Posterior vena cava (tissue), 2 donors: ENCODE data around the gene PTMA. TPM values are rescaled to one million over a fixed set of nuclear protein-coding genes. Genes with fewer than 3 reads are reported as not detected.
A peak's percentile ranks its signal among the peaks of the same experiment; 100 is the strongest.
"Not testable (repeated sequence)": the region's sequence is repeated elsewhere in the genome, so short reads cannot be mapped to it uniquely, and the experiment has no call there.

Experiments
- DNase-seq: peaks from one replicate; pipeline ENCODE4 v3.0.0-alpha.2; 2020; ENCODE audit warnings: low spot score
- intact Hi-C, 2 donors: fragments of 100-400 bp; cut with DNase I; formaldehyde crosslinking; loops; one replicate each; pipeline versions ENCODE4 v1.14.1 to v1.14.2; 2022 to 2023
- long read RNA-seq, 2 donors: library from polyadenylated mRNA; unstranded; transcript quantifications; one replicate each; pipeline ENCODE4 v2.0.0, GENCODE V29; 2020 to 2021
- total RNA-seq, 2 donors: library from RNA; stranded (reverse); fragmentation: NEBNext Ultra II Directional; extraction: Animal tissue kit (Norgen Biotek cat#: 25700); gene quantifications; one replicate each; pipeline ENCODE4 v1.2.1, GENCODE V29; 2021
- donor health status: DM: yes; HTN: yes; CAD: no.
- donor health status: DM: yes; HTN: yes; CAD: no.

PTMA gene, protein sequence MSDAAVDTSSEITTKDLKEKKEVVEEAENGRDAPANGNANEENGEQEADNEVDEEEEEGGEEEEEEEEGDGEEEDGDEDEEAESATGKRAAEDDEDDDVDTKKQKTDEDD
- total RNA-seq: 100 to 1,000 TPM; 772 to 863 TPM
- long read RNA-seq, donor 1, transcript PTMA-202 (5 exons, 1,221 nt): major isoform, 232 of 333 reads
- long read RNA-seq, donor 1, transcript PTMA-201 (5 exons, 1,212 nt): minor isoform, 31 of 333 reads
- long read RNA-seq, donor 1, partial matches to known transcripts: 61 of 333 reads
- long read RNA-seq, donor 1, other reads (novel, unspliced or antisense): 7 of 333 reads
- long read RNA-seq, donor 2, transcript PTMA-201 (5 exons, 1,212 nt): minor isoform, 56 of 840 reads
- long read RNA-seq, donor 2, transcript PTMA-202 (5 exons, 1,221 nt): major isoform, 623 of 840 reads
- long read RNA-seq, donor 2, partial matches to known transcripts: 110 of 840 reads
- long read RNA-seq, donor 2, other reads (novel, unspliced or antisense): 39 of 840 reads

GRCh38 chr2:231707927-231708772, at the start of gene PTMA:
PTMA (plus strand) TSS chr2:231708525; CDS start chr2:231708707, 182 bp downstream.
- peak; percentile 100 for DNase-seq
- intact Hi-C loops: no loop called here

DNA sequence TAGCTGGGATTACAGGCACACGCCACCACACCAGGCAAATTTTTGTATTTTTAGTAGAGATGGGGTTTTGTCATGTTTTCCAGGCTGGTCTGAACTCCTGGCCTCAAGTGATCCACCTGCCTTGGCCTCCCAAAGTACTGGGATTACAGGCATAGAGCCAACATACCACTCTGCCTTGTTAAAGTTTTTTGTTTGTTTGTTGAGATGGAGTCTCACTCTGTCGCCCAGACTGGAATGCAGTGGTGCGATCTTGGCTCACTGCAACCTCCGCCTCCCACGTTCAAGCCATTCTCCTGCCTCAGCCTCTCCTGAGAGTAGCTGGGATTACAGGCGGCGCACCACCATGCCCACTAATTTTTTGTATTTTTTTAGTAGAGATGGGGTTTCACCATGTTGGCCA, 48.3 kb upstream of the PTMA start:
- intact Hi-C loops, DNase-seq: not testable (repeated sequence)

DNA sequence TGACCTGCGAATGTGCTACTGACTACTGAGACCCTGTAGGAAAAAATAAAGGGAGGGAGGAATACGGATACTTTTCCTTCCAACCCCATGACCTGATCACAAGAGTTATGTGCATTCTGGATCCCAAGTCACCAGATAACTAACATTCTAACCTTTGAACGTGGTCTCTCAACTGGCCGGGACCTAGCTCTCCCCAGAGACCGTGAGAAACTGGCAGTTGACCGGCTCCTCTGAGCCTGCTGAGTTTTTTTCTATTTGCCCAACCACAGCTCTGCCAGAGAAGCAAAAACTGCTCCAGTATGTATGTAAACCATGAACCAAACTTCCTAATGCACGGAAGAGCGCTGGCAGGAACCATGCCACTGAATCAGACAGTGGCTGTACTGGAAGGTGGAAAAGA, 47.5 kb upstream of the PTMA start:
- intact Hi-C loops: no loop called here
- no peak for DNase-seq

DNA sequence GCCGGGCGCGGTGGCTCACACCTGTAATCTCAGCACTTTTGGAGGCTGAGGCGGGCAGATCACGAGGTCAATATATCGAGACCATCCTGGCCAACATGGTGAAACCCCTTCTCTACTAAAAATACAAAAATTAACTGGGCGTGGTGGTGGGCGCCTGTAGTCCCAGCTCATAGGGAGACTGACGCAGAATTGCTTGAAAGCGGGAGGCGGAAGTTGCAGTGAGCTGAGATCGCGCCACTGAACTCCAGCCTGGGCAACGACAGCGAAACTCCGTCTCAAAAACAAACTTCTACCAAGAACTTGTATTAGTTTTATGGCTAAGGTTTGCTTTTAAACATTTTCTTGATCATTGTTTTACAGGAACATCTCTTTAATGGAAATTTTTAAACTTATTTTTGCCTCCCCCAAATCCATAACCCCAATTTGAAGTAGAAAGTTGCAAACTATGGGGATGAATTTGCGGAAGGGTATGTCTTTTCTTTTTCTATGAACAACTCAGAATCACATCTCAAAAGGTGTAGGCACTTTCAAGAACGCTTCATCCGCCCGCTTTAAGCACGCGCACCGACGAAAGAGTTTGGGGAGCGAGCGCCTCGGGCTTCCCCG, 46.8 kb upstream of the PTMA start:
- DNase-seq: no peak
- intact Hi-C loops: no loop called here

- peak; percentile 99 for DNase-seq
- intact Hi-C loops: no loop called here
These were observed 46.1 kb upstream of the PTMA start for GRCh38 chr2:231662028-231662810.

GRCh38 chr2:231662811-231663457, 45.4 kb upstream of the PTMA start:
- no peak for DNase-seq

DNA sequence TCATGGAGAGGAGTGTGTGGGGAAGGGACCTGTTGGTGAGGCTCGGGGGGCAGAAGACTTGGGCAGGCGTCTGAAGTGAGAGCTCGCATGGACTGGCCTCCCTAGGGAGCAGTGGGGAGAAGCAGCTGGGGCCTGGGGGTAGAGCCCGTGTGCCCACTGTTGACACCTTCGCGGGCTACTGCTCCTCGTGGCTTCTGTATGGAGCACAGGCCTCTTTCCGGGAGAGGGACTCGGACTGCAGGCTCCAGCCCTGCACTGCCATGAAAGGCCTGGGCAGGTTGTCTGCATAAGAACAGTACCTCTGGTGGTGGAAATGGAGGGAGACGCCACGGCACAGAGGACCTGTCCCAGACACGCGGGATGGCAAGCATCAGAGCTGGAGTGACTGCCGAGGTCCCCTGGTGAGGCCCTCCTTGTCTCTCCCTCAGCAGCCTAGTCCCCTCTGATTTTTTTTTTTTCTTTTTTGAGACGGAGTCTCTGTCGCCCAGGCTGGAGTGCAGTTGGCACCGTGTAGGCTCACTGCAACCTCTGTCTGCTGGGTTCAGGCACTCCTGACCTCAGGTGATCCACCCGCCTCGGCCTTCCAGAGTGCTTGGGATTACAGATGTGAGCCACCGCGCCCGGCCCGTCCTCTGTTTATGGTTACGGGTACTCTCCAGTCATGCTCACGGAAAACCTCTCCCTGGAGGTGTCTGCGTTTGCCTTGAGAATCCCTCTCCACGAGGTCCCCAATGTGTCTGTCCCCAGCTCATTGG, 44.7 kb upstream of the PTMA start:
- DNase-seq: no peak
- intact Hi-C loops: no loop called here

More at GRCh38 chr2:231662811-231663457, 45.4 kb upstream of the PTMA start:
- intact Hi-C loops: no loop called here

GRCh38 chr2:231664727-231665126, 43.6 kb upstream of the PTMA start:
- no peak for DNase-seq
- intact Hi-C loops: no loop called here

- intact Hi-C loops: no loop called here
- no peak for DNase-seq
These were observed 42.8 kb upstream of the PTMA start for GRCh38 chr2:231665245-231666170.

DNA sequence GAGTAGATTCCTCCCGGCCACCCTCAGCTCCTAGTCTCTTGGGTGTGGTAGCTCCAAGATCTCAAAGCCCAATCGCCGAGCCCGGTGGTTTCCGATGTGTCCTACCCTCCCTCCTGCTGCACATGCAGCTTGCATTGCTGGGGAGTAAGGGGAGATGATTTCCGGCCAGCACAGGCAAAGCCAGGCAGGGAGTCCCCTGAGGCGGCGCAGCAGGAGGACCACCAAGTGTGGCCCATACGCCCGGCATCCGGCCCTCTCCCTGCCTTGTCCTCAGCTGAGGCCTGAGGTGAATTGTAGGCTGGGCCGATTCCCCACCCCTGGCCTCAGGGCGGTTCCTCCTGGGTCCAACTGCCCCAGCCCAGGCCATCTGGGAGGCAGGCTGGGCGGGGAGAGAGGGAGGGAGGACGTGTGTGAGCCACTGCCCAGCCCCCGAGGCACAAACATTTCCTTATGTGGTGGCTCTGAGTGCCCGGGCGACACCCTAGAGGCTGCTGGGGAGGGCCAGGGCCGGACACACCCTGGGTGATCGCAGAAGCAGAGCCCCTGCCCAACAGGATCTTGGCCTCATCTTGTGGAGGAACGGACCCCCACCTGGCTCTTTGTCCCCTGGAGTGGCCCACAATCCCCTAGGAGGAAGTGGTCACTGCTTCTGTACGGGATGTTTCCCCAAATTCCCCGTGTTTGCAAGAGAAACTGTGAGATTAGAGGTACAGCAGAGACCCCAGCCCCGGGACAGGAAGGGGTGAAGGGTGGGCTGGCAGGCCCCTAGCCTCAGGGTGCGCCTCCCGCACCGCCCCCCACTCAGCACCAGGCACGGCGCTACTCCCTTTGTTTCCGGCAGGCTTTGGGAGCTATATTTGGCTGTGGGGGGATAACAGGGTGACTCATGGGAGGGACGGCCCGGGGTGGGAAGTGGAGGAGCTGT, 41.9 kb upstream of the PTMA start:
- peak; percentile 98 for DNase-seq
- intact Hi-C loops: no loop called here

GRCh38 chr2:231667096-231667427, 41.3 kb upstream of the PTMA start:
- intact Hi-C loops: no loop called here
- no peak for DNase-seq

DNA sequence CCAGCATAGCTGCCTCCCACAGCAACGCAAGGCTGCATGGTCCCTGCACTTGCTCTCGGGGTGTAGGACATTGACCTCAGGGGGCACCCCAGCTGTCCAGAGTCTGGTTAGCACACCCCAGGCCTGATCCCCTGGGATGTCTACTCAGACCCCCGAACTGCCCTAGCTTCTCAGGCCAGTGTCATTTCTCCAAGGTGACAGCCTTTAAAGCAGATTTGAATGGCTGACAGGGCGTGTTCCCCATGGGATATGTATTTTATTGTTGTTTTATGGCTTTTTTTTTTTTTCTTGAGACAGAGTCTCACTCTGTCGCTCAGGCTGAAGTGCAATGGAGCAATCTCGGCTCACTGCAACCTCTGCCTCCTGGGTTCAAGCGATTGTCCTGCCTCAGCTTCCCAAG, 40.8 kb upstream of the PTMA start:
- DNase-seq: no peak
- intact Hi-C loops: no loop called here

- intact Hi-C loops: no loop called here
- DNase-seq: no peak
These were observed 39.3 kb upstream of the PTMA start for GRCh38 chr2:231668981-231669380.

GRCh38 chr2:231671270-231672050, 36.9 kb upstream of the PTMA start:
- DNase-seq: no peak
- intact Hi-C loops: no loop called here

DNA sequence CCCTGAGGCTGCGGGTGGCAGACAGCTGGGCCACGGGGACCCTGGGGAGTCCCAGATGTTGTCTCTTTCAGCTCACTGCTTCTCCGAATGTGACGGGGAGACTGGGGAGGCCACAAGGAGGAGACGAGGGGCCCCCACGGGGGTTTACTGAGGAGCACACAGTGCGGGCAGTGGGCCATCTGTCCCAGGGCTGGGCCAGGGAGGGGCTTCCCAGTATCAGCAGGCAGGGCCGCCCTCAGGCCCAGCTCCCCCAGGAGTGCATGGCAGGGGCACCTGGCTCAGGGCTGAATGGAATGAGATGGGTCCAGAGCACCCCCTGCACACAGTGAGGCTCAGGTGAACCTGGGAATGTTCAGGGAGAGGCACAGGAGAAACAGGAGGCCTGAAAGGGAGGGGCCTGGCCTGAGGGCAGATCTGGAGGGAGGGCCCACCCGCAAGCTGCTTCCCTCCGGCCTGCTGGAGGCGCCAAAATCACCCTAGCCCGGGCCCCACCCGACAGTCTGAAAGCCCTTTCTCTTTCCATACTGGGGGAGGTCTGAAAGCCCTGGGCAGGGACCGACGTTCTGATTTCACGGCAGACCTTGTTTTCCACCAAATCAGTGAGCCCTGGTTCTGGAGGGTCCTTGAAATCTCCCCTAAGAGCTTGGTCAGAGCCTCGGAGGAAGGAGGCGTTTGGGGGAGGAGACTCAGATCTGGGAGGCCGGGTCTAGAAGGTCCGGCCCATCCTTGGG, 35.5 kb upstream of the PTMA start:
- no peak for DNase-seq
- intact Hi-C loops: no loop called here
